Natural killer cell (primary cell): ENCODE measurements around the gene HCRTR1. TPM values are rescaled to one million over a fixed set of nuclear protein-coding genes. Genes with fewer than 3 reads are reported as not detected.
"Not testable (repeated sequence)": the region's sequence is repeated elsewhere in the genome, so short reads cannot be mapped to it uniquely, and the experiment has no call there.

ENCODE experiments used
- ATAC-seq, 3 donors: fragments of 150-1000 bp in 2 of 3; fragments of 200-7000 bp in 1 of 3; cut with Tn5 transposase; 1 replicate in 1 of 3; 2 replicates in 2 of 3; pipeline ENCODE4 v1.10.0; 2021; ENCODE audit warnings: mild to moderate bottlenecking in 2 of 3, moderate library complexity in 2 of 3
- DNase-seq, 2 donors: peaks; one replicate each; pipeline versions ENCODE4 v3.0.0 to v3.0.0-alpha.2; 2013 to 2021; ENCODE audit warnings: mixed read lengths in 1 of 2
- H3K27ac ChIP-seq: one replicate; pipeline ENCODE4 v1.5.1; 2013; ENCODE audit warnings: mild to moderate bottlenecking, low read length
- H3K27me3 ChIP-seq: one replicate; pipeline ENCODE4 v1.6.1; 2013; ENCODE audit warnings: low read length; ENCODE audit not compliant: control insufficient read depth, insufficient read depth
- H3K36me3 ChIP-seq: one replicate; pipeline ENCODE4 v1.6.1; 2013; ENCODE audit warnings: low read length; ENCODE audit not compliant: control insufficient read depth, insufficient read depth
- H3K4me1 ChIP-seq: one replicate; pipeline ENCODE4 v1.6.1; 2013; ENCODE audit warnings: low read length; ENCODE audit not compliant: control insufficient read depth, insufficient read depth
- H3K4me3 ChIP-seq: one replicate; pipeline ENCODE4 v1.5.1; 2013; ENCODE audit warnings: low read length
- H3K9me3 ChIP-seq: one replicate; pipeline ENCODE4 v1.6.1; 2013; ENCODE audit warnings: low read length; ENCODE audit not compliant: control insufficient read depth, insufficient read depth
- H3K27ac Mint-ChIP-seq, 2 donors: one replicate each; pipeline ENCODE4 v1.8.0; 2022; ENCODE audit warnings: mild to moderate bottlenecking in 2 of 2, mixed read lengths in 2 of 2, moderate library complexity in 1 of 2
- H3K27me3 Mint-ChIP-seq, 2 donors: one replicate each; pipeline ENCODE4 v1.8.0; 2022; ENCODE audit warnings: low read depth in 2 of 2, mixed read lengths in 2 of 2
- H3K36me3 Mint-ChIP-seq: one replicate; pipeline ENCODE4 v1.8.0; 2022; ENCODE audit warnings: mixed read lengths
- H3K4me1 Mint-ChIP-seq, 2 donors: one replicate each; pipeline ENCODE4 v1.8.0; 2022; ENCODE audit warnings: mixed read lengths in 2 of 2
- H3K4me3 Mint-ChIP-seq: one replicate; pipeline ENCODE4 v1.8.0; 2022; ENCODE audit warnings: mild to moderate bottlenecking, moderate library complexity, mixed read lengths
- H3K9me3 Mint-ChIP-seq, 2 donors: one replicate each; pipeline ENCODE4 v1.8.0; 2022; ENCODE audit warnings: mixed read lengths in 2 of 2
- WGBS: methylation state at CpG from one replicate; pipeline ENCODE4 v1.1.7; 2013; ENCODE audit warnings: missing lambda C conversion rate; ENCODE audit not compliant: insufficient coverage; 5-methylcytosine and 5-hydroxymethylcytosine counted together
- intact Hi-C: fragments of 100-400 bp; cut with micrococcal nuclease; formaldehyde crosslinking; loops from one replicate; pipeline ENCODE4 v1.14.2; 2022
- total RNA-seq, 4 donors: library from RNA; stranded (reverse); fragments of 120-200 nt in 1 of 4; gene quantifications; one replicate each; pipeline versions ENCODE4 v1.2.3 to v1.2.4, GENCODE V29; 2013 to 2022
- TF ChIP-seq, protein P1 (sequence below): fragments of 200-600 bp; IDR thresholded peaks from one replicate; pipeline ENCODE4 v1.8.0; 2022; ENCODE audit warnings: antibody characterized with exemption

Gene HCRTR1
- total RNA-seq, 3 donors from 2014 or later (not counting 1 experiment from before 2014, with no cell fraction given): not detected

DNA sequence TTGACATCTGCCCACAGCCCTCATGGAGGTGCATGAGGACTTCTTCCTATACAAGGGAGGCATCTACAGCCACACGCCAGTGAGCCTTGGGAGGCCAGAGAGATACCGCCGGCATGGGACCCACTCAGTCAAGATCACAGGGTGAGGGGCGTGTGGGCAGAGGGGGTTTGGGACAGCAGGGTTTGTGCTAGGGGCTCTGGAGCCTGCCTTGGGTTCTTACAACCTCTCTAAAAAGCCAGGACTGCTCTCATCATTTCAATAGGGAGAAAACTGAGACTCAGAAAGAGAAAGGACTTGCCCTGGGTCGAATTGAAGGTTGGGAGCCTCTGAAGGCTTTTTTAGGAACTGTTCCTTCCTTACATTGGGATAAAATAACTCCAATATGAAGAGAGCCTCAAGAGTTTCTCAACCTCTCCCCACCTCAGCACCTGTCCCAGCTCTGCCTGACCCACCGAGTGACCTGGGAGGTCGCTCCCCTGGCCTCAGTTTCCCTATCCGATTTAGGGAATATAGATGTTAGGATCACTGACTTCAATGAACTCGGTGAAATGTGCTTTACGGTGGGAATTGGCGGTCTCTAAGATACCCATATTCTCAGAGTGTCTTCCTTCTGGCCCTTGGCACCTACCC is 31.6 kb upstream of the HCRTR1 start:
- H3K36me3 Mint-ChIP-seq: no peaks in the 10 kb centered on the region
- no peaks in the 10 kb centered on the region for H3K9me3 Mint-ChIP-seq
- intact Hi-C loops: no loop called here
- no peaks in the 10 kb centered on the region for H3K36me3 ChIP-seq
- H3K27me3 Mint-ChIP-seq: peaks cover 5 to 14% of the 10 kb centered on the region in 2 donors
- no peaks in the 10 kb centered on the region for H3K4me1 ChIP-seq
- H3K4me3 Mint-ChIP-seq: no peak overlapping the region
- no peaks in the 10 kb centered on the region for H3K9me3 ChIP-seq
- H3K27ac ChIP-seq: no peak overlapping the region
- WGBS: 91% methylated on average over 9 of the region's 11 CpGs
- no peak for DNase-seq
- H3K27ac Mint-ChIP-seq: no peak overlapping the region
- no peaks in the 10 kb centered on the region for H3K4me1 Mint-ChIP-seq
- H3K27me3 ChIP-seq: peaks cover 4% of the 10 kb centered on the region
- ATAC-seq: no peak
- no peak overlapping the region for H3K4me3 ChIP-seq
- TF ChIP-seq, protein P1, sequence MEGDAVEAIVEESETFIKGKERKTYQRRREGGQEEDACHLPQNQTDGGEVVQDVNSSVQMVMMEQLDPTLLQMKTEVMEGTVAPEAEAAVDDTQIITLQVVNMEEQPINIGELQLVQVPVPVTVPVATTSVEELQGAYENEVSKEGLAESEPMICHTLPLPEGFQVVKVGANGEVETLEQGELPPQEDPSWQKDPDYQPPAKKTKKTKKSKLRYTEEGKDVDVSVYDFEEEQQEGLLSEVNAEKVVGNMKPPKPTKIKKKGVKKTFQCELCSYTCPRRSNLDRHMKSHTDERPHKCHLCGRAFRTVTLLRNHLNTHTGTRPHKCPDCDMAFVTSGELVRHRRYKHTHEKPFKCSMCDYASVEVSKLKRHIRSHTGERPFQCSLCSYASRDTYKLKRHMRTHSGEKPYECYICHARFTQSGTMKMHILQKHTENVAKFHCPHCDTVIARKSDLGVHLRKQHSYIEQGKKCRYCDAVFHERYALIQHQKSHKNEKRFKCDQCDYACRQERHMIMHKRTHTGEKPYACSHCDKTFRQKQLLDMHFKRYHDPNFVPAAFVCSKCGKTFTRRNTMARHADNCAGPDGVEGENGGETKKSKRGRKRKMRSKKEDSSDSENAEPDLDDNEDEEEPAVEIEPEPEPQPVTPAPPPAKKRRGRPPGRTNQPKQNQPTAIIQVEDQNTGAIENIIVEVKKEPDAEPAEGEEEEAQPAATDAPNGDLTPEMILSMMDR: no peak

DNA sequence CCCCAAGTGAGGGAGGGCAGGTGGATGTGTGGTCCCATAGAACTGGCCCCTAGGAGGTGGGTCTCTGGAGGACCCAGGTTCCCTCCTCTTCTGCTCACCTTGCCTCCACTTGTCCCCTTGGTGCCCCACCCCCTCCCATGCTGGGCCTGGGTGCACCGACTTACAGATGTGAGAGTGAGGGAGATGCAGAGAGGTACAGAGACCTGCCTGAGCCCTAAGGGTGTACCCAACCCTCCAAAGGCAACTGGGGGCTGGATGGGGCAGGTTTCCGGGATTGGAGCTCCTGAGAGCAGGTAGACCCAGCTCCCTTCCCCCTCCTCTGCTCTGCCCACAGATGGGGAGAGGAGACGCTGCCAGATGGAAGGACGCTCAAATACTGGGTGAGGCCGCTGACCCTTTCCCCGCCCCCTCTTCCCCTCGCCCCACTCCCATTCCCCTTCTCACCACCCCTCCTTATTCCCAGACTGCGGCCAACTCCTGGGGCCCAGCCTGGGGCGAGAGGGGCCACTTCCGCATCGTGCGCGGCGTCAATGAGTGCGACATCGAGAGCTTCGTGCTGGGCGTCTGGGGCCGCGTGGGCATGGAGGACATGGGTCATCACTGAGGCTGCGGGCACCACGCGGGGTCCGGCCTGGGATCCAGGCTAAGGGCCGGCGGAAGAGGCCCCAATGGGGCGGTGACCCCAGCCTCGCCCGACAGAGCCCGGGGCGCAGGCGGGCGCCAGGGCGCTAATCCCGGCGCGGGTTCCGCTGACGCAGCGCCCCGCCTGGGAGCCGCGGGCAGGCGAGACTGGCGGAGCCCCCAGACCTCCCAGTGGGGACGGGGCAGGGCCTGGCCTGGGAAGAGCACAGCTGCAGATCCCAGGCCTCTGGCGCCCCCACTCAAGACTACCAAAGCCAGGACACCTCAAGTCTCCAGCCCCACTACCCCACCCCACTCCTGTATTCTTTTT is 30.8 kb upstream of the HCRTR1 start:
- H3K36me3 Mint-ChIP-seq: no peaks in the 10 kb centered on the region
- H3K4me3 Mint-ChIP-seq: no peak overlapping the region
- H3K27me3 Mint-ChIP-seq: peaks cover 13 to 19% of the 10 kb centered on the region in 2 donors
- Histone ChIP-seq H3K36me3 (no peaks in the 10 kb centered on the region), H3K4me3 (no peak overlapping the region), H3K4me1 (no peaks in the 10 kb centered on the region), H3K9me3 (no peaks in the 10 kb centered on the region), H3K27ac (no peak overlapping the region), H3K27me3 (peaks cover 4% of the 10 kb centered on the region)
- intact Hi-C loops: no loop called here
- ATAC-seq: no peak
- WGBS: 65% methylated on average over 45 of the region's 47 CpGs
- no peaks in the 10 kb centered on the region for H3K4me1 Mint-ChIP-seq
- DNase-seq: no peak
- H3K27ac Mint-ChIP-seq: no peak overlapping the region
- TF ChIP-seq, protein P1: no peak
- H3K9me3 Mint-ChIP-seq: no peaks in the 10 kb centered on the region

DNA sequence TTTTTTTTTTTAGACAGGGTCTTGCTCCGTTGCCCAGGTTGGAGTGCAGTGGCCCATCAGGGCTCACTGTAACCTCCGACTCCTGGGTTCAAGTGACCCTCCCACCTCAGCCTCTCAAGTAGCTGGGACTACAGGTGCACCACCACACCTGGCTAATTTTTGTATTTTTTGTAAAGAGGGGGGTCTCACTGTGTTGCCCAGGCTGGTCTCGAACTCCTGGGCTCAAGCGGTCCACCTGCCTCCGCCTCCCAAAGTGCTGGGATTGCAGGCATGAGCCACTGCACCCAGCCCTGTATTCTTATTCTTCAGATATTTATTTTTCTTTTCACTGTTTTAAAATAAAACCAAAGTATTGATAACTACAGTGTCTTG is 30.2 kb upstream of the HCRTR1 start:
- H3K9me3 Mint-ChIP-seq, H3K4me1 ChIP-seq, H3K4me3 Mint-ChIP-seq, H3K36me3 ChIP-seq, H3K4me1 Mint-ChIP-seq, H3K9me3 ChIP-seq, DNase-seq, H3K27ac Mint-ChIP-seq, H3K27ac ChIP-seq, H3K36me3 Mint-ChIP-seq, intact Hi-C loops, H3K4me3 ChIP-seq, H3K27me3 ChIP-seq, ATAC-seq: not testable (repeated sequence)
- 91% methylated on average over 5 of the region's 5 CpGs for WGBS
- peaks cover 19 to 26% of the 10 kb centered on the region in 2 donors for H3K27me3 Mint-ChIP-seq

DNA sequence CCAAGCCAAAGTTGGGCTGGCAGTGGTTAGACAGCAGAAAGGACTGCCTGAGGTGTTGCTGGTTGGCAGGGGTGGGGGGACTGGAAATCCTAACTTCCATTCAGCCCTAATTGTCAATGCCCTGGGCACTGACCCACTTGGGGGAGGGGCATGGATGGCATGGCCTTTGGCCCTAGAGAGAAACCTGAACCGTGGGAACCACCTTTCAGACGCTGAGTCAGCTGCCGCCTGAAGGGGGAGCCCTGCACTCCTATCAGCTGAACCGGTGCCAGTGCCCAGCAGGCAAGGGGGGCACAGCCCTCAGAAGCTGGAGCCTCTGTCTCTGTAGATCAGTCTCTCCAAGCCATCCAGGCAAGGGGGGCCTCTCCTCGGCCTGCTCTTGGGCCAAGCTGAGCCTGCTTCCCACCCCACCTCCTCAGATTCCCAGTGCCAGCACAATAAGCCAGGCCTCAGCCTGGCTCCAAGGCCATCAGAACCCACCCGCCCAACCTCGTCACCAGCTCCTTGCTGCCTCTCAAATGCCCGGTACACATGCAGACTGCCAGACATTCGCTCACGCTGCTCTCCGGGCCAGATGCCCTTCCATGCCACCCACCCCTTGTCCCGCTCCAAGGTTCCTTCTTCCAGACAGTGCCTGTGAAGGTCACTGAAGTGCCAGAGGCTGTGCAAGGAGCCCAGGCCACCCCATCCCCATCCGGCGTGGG is 29.6 kb upstream of the HCRTR1 start:
- no peaks in the 10 kb centered on the region for H3K36me3 Mint-ChIP-seq
- no peaks in the 10 kb centered on the region for H3K36me3 ChIP-seq
- ATAC-seq (peak; percentile 38 to 80 (median 75)), DNase-seq (peak; percentile 31 to 60)
- H3K4me3 Mint-ChIP-seq: no peak overlapping the region
- intact Hi-C loops: no loop called here
- H3K4me3 ChIP-seq: no peak overlapping the region
- H3K27me3 Mint-ChIP-seq: peaks cover 21 to 23% of the 10 kb centered on the region in 2 donors
- no peaks in the 10 kb centered on the region for H3K9me3 Mint-ChIP-seq
- H3K9me3 ChIP-seq: no peaks in the 10 kb centered on the region
- H3K27ac ChIP-seq: no peak overlapping the region
- H3K27ac Mint-ChIP-seq: no peak overlapping the region
- H3K4me1 Mint-ChIP-seq: no peaks in the 10 kb centered on the region
- H3K27me3 ChIP-seq: peaks cover 4% of the 10 kb centered on the region
- H3K4me1 ChIP-seq: no peaks in the 10 kb centered on the region
- TF ChIP-seq, protein P1: peak; percentile 38
- 69% methylated on average over 14 of the region's 14 CpGs for WGBS
